Colonic mucosa (tissue), 4 donors: Measurements from ENCODE around the gene BCO1. TPM values are rescaled to one million over a fixed set of nuclear protein-coding genes. Genes with fewer than 3 reads are reported as not detected.

Experiments
- DNase-seq: peaks from one replicate; pipeline ENCODE4 v3.0.0-alpha.2; 2020
- H3K27ac ChIP-seq: fragments of 200-600 bp; one replicate; pipeline ENCODE4 v1.8.0; 2021
- H3K27me3 ChIP-seq: fragments of 200-600 bp; one replicate; pipeline ENCODE4 v1.8.0; 2021
- H3K36me3 ChIP-seq: fragments of 200-600 bp; one replicate; pipeline ENCODE4 v1.8.0; 2021
- H3K4me1 ChIP-seq: fragments of 200-600 bp; one replicate; pipeline ENCODE4 v1.8.0; 2021; ENCODE audit warnings: mild to moderate bottlenecking
- H3K4me3 ChIP-seq: fragments of 200-600 bp; one replicate; pipeline ENCODE4 v1.8.0; 2021
- H3K9ac ChIP-seq, 2 donors: one replicate each; pipeline ENCODE4 v1.7.0; 2013; ENCODE audit warnings: control low read depth in 2 of 2, low read depth in 2 of 2, low read length in 2 of 2
- H3K9me3 ChIP-seq: fragments of 200-600 bp; one replicate; pipeline ENCODE4 v1.8.0; 2021
- CTCF ChIP-seq: fragments of 200-600 bp; IDR thresholded peaks from one replicate; pipeline ENCODE4 v1.8.0; 2022; ENCODE audit warnings: antibody characterized with exemption, mild to moderate bottlenecking
- intact Hi-C: fragments of 100-400 bp; cut with DNase I; formaldehyde crosslinking; loops from one replicate; pipeline ENCODE4 v1.14.1; 2022
- total RNA-seq, 2 donors: library from RNA; stranded (reverse); fragmentation: NEBNext Ultra II Directional in 1 of 2; extraction: Animal tissue kit (Norgen Biotek cat#: 25700) in 1 of 2; gene quantifications; one replicate each; pipeline ENCODE4 v1.2.1, GENCODE V29; 2021
- donor health status: healthy.
- donor health status: DM: no; HTN: no; CAD: no.
- donor health status: DM: no; HTN: no; CAD: no.

The BCO1 gene
- total RNA-seq, 2 donors from 2014 or later = 2.1 to 6.1 TPM

GRCh38 chr16:81242977-81243618 is 4.6 kb downstream of the BCO1 start:
- intact Hi-C loops = no loop called here
- no peak overlapping the region for H3K4me3 ChIP-seq
- no peak overlapping the region for H3K27ac ChIP-seq

DNA sequence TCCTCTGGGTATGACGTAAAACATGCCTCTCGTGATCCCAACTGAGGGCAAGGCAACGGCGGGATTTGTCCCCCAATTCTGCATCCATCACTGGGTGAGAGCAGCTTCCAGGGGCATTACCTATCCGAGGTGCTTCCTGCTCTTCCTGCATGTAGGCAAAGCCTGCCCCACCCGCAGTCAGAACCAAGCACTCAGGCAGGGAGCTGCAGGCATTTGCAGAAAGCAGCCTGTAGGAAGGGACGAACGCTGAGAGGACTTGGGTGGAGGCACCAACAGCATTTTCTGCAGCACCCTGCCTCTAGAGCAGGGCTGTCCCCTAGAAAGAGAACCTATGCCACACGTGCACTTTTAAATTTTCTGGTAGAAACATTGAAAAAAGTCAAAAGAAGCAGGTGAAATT is 5.5 kb downstream of the BCO1 start:
- Histone ChIP-seq H3K4me1 (no peaks in the 10 kb centered on the region), H3K36me3 (no peaks in the 10 kb centered on the region), H3K27me3 (no peaks in the 10 kb centered on the region), H3K27ac (no peak overlapping the region), H3K9ac (no peak overlapping the region), H3K9me3 (no peaks in the 10 kb centered on the region), H3K4me3 (no peak overlapping the region)
- no peak for DNase-seq
- intact Hi-C loops = no loop called here
- TF ChIP-seq CTCF = no peak

More at GRCh38 chr16:81242977-81243618, 4.6 kb downstream of the BCO1 start:
- Histone ChIP-seq H3K36me3 (no peaks in the 10 kb centered on the region), H3K9ac (no peak overlapping the region), H3K4me1 (no peaks in the 10 kb centered on the region), H3K9me3 (no peaks in the 10 kb centered on the region), H3K27me3 (no peaks in the 10 kb centered on the region)
- TF ChIP-seq CTCF = no peak
- DNase-seq = no peak

DNA sequence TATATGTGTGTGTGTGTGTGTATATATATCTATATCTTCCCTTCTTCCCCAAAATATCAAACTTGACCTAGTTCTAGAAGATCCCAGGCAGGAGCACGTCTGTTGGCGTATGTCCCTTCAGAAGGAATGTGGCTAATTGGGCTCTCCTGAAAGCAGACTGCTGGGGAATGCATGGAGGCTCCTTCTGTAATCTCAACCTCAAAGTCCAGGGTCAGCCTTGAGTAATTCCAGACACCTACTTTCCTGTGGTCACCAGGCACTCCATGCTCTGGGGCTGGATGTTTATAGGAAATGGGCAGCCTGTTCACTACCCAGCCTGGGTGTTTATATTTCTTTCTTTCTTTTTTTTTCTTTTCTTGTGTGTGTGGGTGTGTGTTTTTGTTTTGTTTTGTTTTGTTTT is 13.4 kb downstream of the BCO1 start:
- no peaks in the 10 kb centered on the region for H3K4me1 ChIP-seq
- no peak overlapping the region for H3K4me3 ChIP-seq
- no peak overlapping the region for H3K9ac ChIP-seq
- DNase-seq = no peak
- H3K27me3 ChIP-seq = no peaks in the 10 kb centered on the region
- no peaks in the 10 kb centered on the region for H3K36me3 ChIP-seq
- TF ChIP-seq CTCF = no peak
- no peaks in the 10 kb centered on the region for H3K9me3 ChIP-seq
- intact Hi-C loops = no loop called here
- H3K27ac ChIP-seq = no peak overlapping the region

GRCh38 chr16:81253141-81253540 is 14.7 kb downstream of the BCO1 start:
- no peak for TF ChIP-seq CTCF

DNA sequence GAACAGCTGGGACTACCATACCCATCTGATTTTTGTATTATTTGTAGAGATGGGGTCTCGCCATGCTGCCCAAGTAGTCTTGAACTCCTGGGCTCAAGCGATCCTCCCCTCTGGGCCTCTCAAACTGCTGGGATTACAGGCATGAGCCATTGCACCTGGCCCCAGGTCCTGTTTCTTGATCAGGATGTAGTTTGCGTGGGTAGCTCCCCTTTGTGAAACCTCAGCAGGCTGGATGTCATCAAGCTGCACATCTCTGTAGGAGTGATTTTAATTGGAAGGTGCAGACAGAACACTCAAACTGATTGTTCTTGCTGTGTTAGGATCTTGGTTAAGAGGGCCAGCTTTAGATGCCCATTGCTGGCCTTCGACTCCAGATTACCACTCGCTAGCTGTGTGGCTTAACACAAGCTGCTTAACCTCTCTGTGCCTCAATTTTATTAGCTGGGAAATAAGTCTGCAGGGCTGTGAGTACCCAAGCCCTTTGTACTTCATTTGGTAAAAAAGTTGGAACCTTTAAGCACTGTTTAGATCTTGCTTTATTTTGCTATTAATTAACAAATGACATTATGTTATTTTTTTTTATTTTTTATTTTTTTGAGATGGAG is 16.5 kb downstream of the BCO1 start:
- TF ChIP-seq CTCF = no peak
- intact Hi-C loops = no loop called here
- no peaks in the 10 kb centered on the region for H3K36me3 ChIP-seq
- no peaks in the 10 kb centered on the region for H3K9me3 ChIP-seq
- H3K4me3 ChIP-seq = no peak overlapping the region
- no peaks in the 10 kb centered on the region for H3K27me3 ChIP-seq
- H3K9ac ChIP-seq = no peak overlapping the region
- no peaks in the 10 kb centered on the region for H3K4me1 ChIP-seq
- H3K27ac ChIP-seq = no peak overlapping the region
- no peak for DNase-seq

More at GRCh38 chr16:81253141-81253540, 14.7 kb downstream of the BCO1 start:
- no peak for DNase-seq
- no peaks in the 10 kb centered on the region for H3K27me3 ChIP-seq
- H3K4me3 ChIP-seq = no peak overlapping the region
- no peak overlapping the region for H3K27ac ChIP-seq
- no peaks in the 10 kb centered on the region for H3K4me1 ChIP-seq
- intact Hi-C loops = no loop called here
- no peak overlapping the region for H3K9ac ChIP-seq
- no peaks in the 10 kb centered on the region for H3K9me3 ChIP-seq
- H3K36me3 ChIP-seq = no peaks in the 10 kb centered on the region
